ENCODE measurements around the gene NAALADL2. TPM values are rescaled to one million over a fixed set of nuclear protein-coding genes. Genes with fewer than 3 reads are reported as not detected.

The NAALADL2 gene
- total RNA-seq, 1 experiment from 2014 or later: 1.6 TPM

GRCh38 chr3:174815750-174816149 is 43.4 kb upstream of the NAALADL2 start:
- no peak overlapping the region for H3K27ac ChIP-seq (ENCODE audit: insufficient read length, low read depth, low read length)
- H3K4ac ChIP-seq (ENCODE audit: low read depth, low read length): no peak overlapping the region
- no peaks in the 10 kb centered on the region for H3K4me1 ChIP-seq (ENCODE audit: insufficient read depth, low read length)
- H3K27ac Mint-ChIP-seq: no peak overlapping the region
- H2AK5ac ChIP-seq (ENCODE audit: insufficient read length, low read length): no peak overlapping the region
- no peak for DNase-seq
- H3K4me2 ChIP-seq (ENCODE audit: insufficient read depth, insufficient read length, low read length): no peak overlapping the region
- H2BK12ac ChIP-seq (ENCODE audit: insufficient read length, low read depth, low read length): no peak overlapping the region
- no peak overlapping the region for H3K23ac ChIP-seq (ENCODE audit: insufficient read length, low read depth, low read length)
- TF ChIP-seq CTCF (conservative IDR thresholded peaks at IDR 0.05): no peak
- H3K18ac ChIP-seq (ENCODE audit: insufficient read length, low read depth, low read length): no peak overlapping the region
- no peak overlapping the region for H3T11ph ChIP-seq (ENCODE audit: low read length)
- H3K9me3 ChIP-seq (ENCODE audit: control insufficient read depth, low read depth, low read length): no peaks in the 10 kb centered on the region
- peaks cover 0 to 3% (median 0%) of the 10 kb centered on the region in 3 experiments; a peak in 1 of 7 replicates for H3K36me3 Mint-ChIP-seq (ENCODE audit: insufficient read depth in 1 of 3, low read depth in 3 of 3)
- H3K23me2 ChIP-seq (ENCODE audit: insufficient read length, low read depth, low read length, poor library complexity, severe bottlenecking): no peaks in the 10 kb centered on the region
- no CpG with 5 or more reads among the region's 1 CpG for WGBS (ENCODE audit: extremely low coverage, insufficient read length, low lambda C conversion rate)
- H3K56ac ChIP-seq (ENCODE audit: insufficient read length, low read depth, low read length): no peak overlapping the region
- no peak overlapping the region for H2BK20ac ChIP-seq (ENCODE audit: low read depth, low read length, poor library complexity, severe bottlenecking)
- H2BK15ac ChIP-seq (ENCODE audit: low read depth, low read length): no peak overlapping the region
- no peak overlapping the region for H4K8ac ChIP-seq (replicated peaks; ENCODE audit: insufficient read length, low read depth, low read length)
- H3K4me1 Mint-ChIP-seq: peaks cover 2 to 4% of the 10 kb centered on the region in 2 experiments; a peak in 2 of 4 replicates
- H3K9me3 Mint-ChIP-seq: peaks cover 3 to 5% of the 10 kb centered on the region in 2 experiments; a peak in 2 of 5 replicates
- H4K91ac ChIP-seq (ENCODE audit: insufficient read length, low read depth, low read length): no peak overlapping the region
- no peaks in the 10 kb centered on the region for H4K20me1 ChIP-seq (ENCODE audit: control insufficient read depth, insufficient read depth, insufficient read length)
- H2AFZ ChIP-seq (ENCODE audit: low read length): no peak overlapping the region
- H2BK120ac ChIP-seq (ENCODE audit: low read depth, low read length, poor library complexity, severe bottlenecking): no peak overlapping the region
- H3K27me3 Mint-ChIP-seq (ENCODE audit: low read depth): no peaks in the 10 kb centered on the region
- H3K27me3 ChIP-seq (ENCODE audit: insufficient read depth, low read length): no peaks in the 10 kb centered on the region
- no peak overlapping the region for H3K4me3 Mint-ChIP-seq
- H2BK5ac ChIP-seq (ENCODE audit: insufficient read length, low read length): no peak overlapping the region
- H3K14ac ChIP-seq (ENCODE audit: insufficient read depth, low read length): no peak overlapping the region
- no peak overlapping the region for H3K9ac ChIP-seq (ENCODE audit: extremely low read depth, insufficient read length, low read length)
- H3K79me2 ChIP-seq (ENCODE audit: insufficient read depth, low read length): no peaks in the 10 kb centered on the region
- H4K5ac ChIP-seq (ENCODE audit: insufficient read length, low read depth, low read length): no peak overlapping the region
- H3K79me1 ChIP-seq (ENCODE audit: insufficient read depth, low read depth, low read length, poor library complexity, severe bottlenecking): no peaks in the 10 kb centered on the region

Measured in H9 (cell line).